ENCODE results near the gene GMPR2.

The GMPR2 gene

GRCh38 chr14:24232645-24233537 is at the start of gene GMPR2:
TSS of gene GMPR2 (plus strand) at chr14:24232929. CDS start at chr14:24233254, 325 bp downstream.
- no peak for DNase-seq (ENCODE audit: low read depth in 2 of 2)

- no peak for DNase-seq (ENCODE audit: low read depth in 2 of 2)
Measured at GRCh38 chr14:24183014-24183481, 49.7 kb upstream of the GMPR2 start.

GRCh38 chr14:24184104-24184970 is 48.4 kb upstream of the GMPR2 start:
- DNase-seq (ENCODE audit: low read depth in 2 of 2): no peak

GRCh38 chr14:24185026-24185425 is 47.7 kb upstream of the GMPR2 start:
- no peak for DNase-seq (ENCODE audit: low read depth in 2 of 2)

GRCh38 chr14:24185741-24186140 is 47.0 kb upstream of the GMPR2 start:
- no peak for DNase-seq (ENCODE audit: low read depth in 2 of 2)

GRCh38 chr14:24186831-24187538 is 45.7 kb upstream of the GMPR2 start:
- no peak for DNase-seq (ENCODE audit: low read depth in 2 of 2)

- DNase-seq (ENCODE audit: low read depth in 2 of 2): no peak
Measured at GRCh38 chr14:24187539-24187915, 45.2 kb upstream of the GMPR2 start.

- DNase-seq (ENCODE audit: low read depth in 2 of 2): peak; percentile 89 to 95
Measured at GRCh38 chr14:24188251-24189058, 44.3 kb upstream of the GMPR2 start, which contains the start of gene IPO4. TSS of gene IPO4 (minus strand) at chr14:24188816. CDS start at chr14:24188787, 29 bp downstream.

- no peak for DNase-seq (ENCODE audit: low read depth in 2 of 2)
Measured at GRCh38 chr14:24189059-24189375, 43.7 kb upstream of the GMPR2 start.

- DNase-seq (ENCODE audit: low read depth in 2 of 2): no peak
Measured at GRCh38 chr14:24189460-24189859, 43.3 kb upstream of the GMPR2 start.

GRCh38 chr14:24190416-24190815 is 42.3 kb upstream of the GMPR2 start:
- no peak for DNase-seq (ENCODE audit: low read depth in 2 of 2)

GRCh38 chr14:24192933-24193332 is 39.8 kb upstream of the GMPR2 start:
- no peak for DNase-seq (ENCODE audit: low read depth in 2 of 2)

GRCh38 chr14:24194186-24194872 is 38.4 kb upstream of the GMPR2 start:
- DNase-seq (ENCODE audit: low read depth in 2 of 2): no peak

GRCh38 chr14:24194873-24195185 is 37.9 kb upstream of the GMPR2 start:
- DNase-seq (ENCODE audit: low read depth in 2 of 2): no peak

GRCh38 chr14:24195186-24196070 is 37.3 kb upstream of the GMPR2 start, which contains the start of gene TM9SF1:
TSS of gene TM9SF1 (minus strand) at chr14:24195441. CDS start at chr14:24195019, 422 bp downstream.
- DNase-seq (ENCODE audit: low read depth in 2 of 2): peak; percentile 75 to 82

- DNase-seq (ENCODE audit: low read depth in 2 of 2): no peak
Measured at GRCh38 chr14:24196071-24197055, 36.4 kb upstream of the GMPR2 start.

- DNase-seq (ENCODE audit: low read depth in 2 of 2): no peak
Measured at GRCh38 chr14:24197056-24197450, 35.7 kb upstream of the GMPR2 start.

- DNase-seq (ENCODE audit: low read depth in 2 of 2): no peak
Measured at GRCh38 chr14:24198814-24199524, 33.8 kb upstream of the GMPR2 start.

Data from stimulated activated CD4-positive, alpha-beta T cell treated with anti-CD3 and anti-CD28 coated beads, Interleukin-4, amount 100 ng/mL, for 48 hours (primary cell).